Measurements from ENCODE around the gene CS.

Gene CS

DNA sequence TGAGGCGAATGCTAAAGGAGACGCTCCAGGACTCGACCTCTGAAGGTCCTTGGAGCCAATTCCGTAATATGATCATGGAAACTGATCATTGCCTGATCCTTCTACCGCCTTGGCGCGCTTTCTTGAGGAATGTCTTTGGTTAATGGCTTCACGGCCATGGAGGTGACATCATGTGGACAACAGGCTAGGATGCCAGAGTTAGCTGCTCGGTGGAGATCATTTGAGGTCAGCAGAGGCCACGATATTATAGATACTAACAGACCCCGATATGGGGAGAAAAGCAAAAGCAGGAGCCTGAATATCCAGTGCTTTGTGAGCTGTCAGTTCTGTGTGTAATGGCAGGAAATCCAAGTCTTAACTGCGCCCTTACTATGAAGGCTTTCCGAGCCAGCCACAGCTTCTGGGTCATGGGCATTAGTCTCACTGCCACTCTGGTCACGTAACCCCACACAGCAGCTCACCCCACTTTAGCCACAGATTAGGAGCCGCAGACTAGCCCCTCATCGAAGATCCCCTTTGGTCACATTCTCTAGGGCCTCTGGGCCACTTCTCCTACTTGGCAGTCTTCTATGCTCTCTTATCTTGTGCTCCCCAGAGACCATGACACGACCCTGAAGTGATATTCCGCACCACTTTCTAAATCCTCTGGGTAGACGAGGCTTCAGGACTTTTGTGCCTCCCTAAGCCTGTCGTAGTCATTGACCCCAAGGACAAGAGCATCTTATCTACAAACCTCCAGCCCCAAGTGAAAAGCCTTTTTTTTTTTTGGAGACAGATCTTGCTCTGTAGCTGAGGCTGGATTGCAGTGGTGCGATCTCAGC lies 724 bp upstream of the CS start:
- TF ChIP-seq GATA2 (IDR thresholded peaks at IDR 0.05; ENCODE audit: low read depth, low read length): no peak
- TF ChIP-seq GATA3 (IDR thresholded peaks at IDR 0.05; ENCODE audit: low read depth, low read length): no peak

DNA sequence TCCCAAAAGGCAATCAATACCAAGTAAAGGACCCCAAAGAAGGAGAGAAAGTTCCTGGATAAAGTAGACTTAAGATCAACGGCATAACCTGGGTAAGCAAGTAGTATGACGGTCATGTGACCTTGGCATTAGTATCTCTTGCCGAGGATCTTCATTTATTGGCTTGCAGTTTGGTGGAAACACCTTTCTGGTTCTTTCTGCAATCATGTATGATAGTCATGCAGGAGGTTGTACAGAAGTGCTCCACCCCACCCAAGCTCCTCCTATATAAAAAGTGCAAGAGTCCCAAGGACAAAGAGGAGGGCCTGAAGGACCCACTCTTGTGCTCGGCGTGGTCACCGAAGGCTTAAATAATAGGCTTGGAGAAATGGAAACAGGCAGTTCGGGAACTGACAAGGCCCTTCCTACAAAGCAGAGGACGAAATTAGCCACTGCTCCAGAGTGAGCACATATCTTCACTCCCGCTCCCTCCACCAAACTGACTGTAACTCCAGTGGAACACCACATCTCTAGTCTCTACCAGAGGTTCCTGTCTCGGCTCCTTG lies 750 bp downstream of the CS start:
- TF ChIP-seq GATA2 (IDR thresholded peaks at IDR 0.05; ENCODE audit: low read depth, low read length): no peak

DNA sequence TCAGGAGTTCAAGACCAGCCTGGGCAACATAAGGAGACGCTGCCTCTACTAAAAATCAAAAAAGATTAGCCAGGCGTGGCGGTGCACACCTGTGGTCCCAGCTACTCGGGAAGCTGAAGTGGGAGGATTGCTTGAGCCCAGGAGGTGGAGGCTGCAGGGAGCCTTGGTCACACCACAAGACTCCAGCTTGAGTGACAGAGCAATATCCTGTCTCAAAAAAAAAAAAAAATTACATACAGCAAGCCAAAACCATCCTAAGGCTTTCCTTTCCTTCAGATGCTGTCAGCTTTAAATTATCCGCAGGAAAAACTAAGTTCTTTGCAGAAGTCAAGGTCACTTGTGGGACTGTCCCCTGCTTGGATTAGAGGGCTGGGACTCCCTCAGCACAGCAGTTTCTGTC lies 1.3 kb downstream of the CS start:
- TF ChIP-seq GATA3 (IDR thresholded peaks at IDR 0.05; ENCODE audit: low read depth, low read length) (no peak), GATA2 (IDR thresholded peaks at IDR 0.05; ENCODE audit: low read depth, low read length) (no peak)

DNA sequence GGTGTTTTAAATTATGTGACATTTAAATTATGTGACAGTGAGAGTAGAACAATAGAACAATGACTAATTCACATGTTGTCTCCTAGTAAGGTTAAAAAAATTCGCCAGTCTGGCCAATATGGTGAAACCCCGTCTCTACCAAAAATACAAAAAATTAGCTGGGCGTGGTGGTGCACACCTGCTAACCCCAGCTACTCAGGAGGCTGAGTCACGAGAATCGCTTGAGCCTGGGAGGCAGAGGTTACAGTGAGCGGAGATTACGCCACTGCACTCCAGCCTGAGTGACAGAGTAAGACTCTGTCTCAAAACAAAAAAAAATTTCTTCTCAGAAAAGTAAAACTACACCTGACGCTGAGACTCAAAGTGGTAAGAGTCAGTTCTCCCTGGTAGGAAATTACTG lies 2.7 kb downstream of the CS start:
- no peak for TF ChIP-seq GATA2 (IDR thresholded peaks at IDR 0.05; ENCODE audit: low read depth, low read length)
- TF ChIP-seq GATA3 (IDR thresholded peaks at IDR 0.05; ENCODE audit: low read depth, low read length): no peak

- TF ChIP-seq GATA2 (IDR thresholded peaks at IDR 0.05; ENCODE audit: low read depth, low read length): no peak
- TF ChIP-seq GATA3 (IDR thresholded peaks at IDR 0.05; ENCODE audit: low read depth, low read length): no peak
Measured at GRCh38 chr12:56296295-56296694, 3.8 kb downstream of the CS start.

DNA sequence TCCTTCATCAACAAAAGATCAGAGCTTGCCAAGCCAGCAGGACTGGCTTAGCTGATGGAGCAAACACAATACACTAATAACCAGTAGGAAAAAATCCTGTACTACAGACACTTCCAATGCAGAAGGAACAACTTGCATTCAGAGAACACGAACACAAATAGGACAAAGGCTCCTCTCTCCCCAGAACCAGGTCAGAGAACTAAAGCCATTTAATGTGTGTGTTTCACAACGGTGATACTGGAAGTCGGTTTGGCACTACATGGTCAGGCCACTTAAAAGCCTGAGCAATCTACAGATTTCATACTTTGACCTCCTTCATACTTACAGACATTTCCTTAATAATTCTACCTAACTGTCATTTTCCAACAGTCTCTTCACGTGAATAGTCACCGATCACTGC lies 6.3 kb downstream of the CS start:
- TF ChIP-seq GATA3 (IDR thresholded peaks at IDR 0.05; ENCODE audit: low read depth, low read length) (no peak), GATA2 (IDR thresholded peaks at IDR 0.05; ENCODE audit: low read depth, low read length) (no peak)

- no peak for TF ChIP-seq GATA2 (IDR thresholded peaks at IDR 0.05; ENCODE audit: low read depth, low read length)
Measured at GRCh38 chr12:56288705-56289387, 11.3 kb downstream of the CS start.

GRCh38 chr12:56286044-56286830 lies 13.9 kb downstream of the CS start:
- no peak for TF ChIP-seq GATA2 (IDR thresholded peaks at IDR 0.05; ENCODE audit: low read depth, low read length)
- no peak for TF ChIP-seq GATA3 (IDR thresholded peaks at IDR 0.05; ENCODE audit: low read depth, low read length)

- no peak for TF ChIP-seq GATA3 (IDR thresholded peaks at IDR 0.05; ENCODE audit: low read depth, low read length)
- TF ChIP-seq GATA2 (IDR thresholded peaks at IDR 0.05; ENCODE audit: low read depth, low read length): no peak
Measured at GRCh38 chr12:56282579-56282978, 17.6 kb downstream of the CS start.

DNA sequence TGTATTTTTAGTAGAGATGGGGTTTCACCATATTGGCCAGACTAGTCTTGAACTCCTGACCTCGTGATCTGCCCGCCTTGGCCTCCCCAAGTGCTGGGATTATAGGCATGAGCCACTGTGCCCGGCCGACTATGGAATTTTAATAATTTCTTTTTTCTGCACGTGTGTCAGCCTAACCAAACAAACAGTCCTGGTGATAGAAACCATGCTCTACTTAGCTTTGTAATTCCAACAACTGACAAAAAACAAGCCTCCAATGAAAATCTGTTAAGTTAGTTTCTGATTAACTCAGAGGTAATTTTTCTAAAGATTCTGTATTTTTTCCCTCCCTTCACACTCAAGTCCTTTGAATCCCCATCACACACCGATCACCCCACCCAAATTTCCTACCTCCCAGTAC lies 18.1 kb downstream of the CS start:
- TF ChIP-seq GATA2 (IDR thresholded peaks at IDR 0.05; ENCODE audit: low read depth, low read length): no peak
- no peak for TF ChIP-seq GATA3 (IDR thresholded peaks at IDR 0.05; ENCODE audit: low read depth, low read length)

DNA sequence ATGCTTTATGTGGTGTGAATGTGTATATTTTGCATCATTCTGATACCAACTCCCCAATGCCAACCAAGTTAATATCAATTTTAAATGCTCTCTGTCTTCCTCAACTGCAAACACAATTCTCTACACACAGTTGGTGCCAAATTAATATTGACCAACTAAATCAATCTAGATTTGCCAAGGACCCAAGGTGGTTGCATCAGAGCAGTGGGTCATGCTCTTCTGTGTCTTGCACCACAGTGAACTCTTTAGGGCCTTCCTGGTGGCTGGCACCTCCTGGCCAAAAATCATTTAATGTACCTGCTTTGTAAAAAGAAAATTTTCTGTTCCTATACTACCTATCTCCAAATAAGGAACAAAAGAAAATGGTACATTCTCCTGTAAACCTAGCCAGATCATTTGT lies 19.3 kb downstream of the CS start:
- TF ChIP-seq GATA3 (IDR thresholded peaks at IDR 0.05; ENCODE audit: low read depth, low read length) (no peak), GATA2 (IDR thresholded peaks at IDR 0.05; ENCODE audit: low read depth, low read length) (no peak)

- TF ChIP-seq GATA3 (IDR thresholded peaks at IDR 0.05; ENCODE audit: low read depth, low read length) (no peak), GATA2 (IDR thresholded peaks at IDR 0.05; ENCODE audit: low read depth, low read length) (no peak)
Measured at GRCh38 chr12:56278905-56279304, 21.2 kb downstream of the CS start.

DNA sequence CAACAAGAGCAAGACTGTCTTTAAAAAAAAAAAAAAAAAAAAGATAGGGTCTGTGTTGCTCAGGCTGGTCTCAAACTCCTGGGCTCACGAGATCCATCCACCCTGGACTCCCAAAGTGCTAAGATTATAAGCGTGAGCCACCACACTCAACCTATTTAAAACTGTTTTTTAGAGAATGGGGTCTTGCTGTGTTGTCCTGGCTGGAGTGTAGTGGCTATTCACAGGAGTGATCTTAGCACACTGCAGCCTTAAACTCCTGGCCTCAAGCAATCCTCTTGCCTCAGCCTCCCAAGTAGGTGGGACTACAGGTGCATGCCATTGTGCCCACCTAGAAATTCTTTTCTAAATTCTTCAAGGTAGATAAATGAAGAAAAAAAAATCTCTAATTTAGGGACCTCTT lies 25.8 kb downstream of the CS start:
- no peak for TF ChIP-seq GATA3 (IDR thresholded peaks at IDR 0.05; ENCODE audit: low read depth, low read length)
- TF ChIP-seq GATA2 (IDR thresholded peaks at IDR 0.05; ENCODE audit: low read depth, low read length): no peak

DNA sequence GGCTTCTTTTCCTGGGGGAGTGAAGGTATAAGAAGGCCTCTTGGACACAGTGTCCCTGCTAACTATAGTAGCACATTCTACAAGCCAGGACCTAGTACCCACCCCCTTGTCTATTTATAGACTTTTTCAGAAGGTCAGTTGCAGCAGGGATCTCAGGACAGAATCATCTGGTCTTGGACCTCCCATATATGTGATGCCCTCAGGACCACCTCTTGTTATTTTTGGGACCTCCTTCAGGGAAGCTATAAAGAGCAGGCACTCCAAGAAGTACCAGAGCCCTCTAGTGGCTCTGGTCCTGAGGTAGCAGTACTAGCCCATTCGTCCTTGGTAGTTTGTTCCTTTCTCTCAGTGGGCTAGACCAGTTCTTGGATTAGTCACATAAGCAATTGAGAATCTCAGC lies 29.1 kb downstream of the CS start:
- no peak for TF ChIP-seq GATA3 (IDR thresholded peaks at IDR 0.05; ENCODE audit: low read depth, low read length)
